GM23338 (cell line): ENCODE data around the gene SNORC. TPM values are rescaled to one million over a fixed set of nuclear protein-coding genes. Genes with fewer than 3 reads are reported as not detected.

ENCODE experiments used
- ATAC-seq: fragments of 200-7000 bp; cut with Tn5 transposase; 3 replicates; pipeline ENCODE4 v1.9.1; 2020
- DNase-seq: peaks from one replicate; pipeline ENCODE4 v3.0.0-alpha.2; 2015; ENCODE audit warnings: low spot score
- H2AFZ ChIP-seq: fragments of 200-600 bp; sonication (generic); 2 replicates; pipeline ENCODE4 v1.8.0; 2016; ENCODE audit warnings: antibody characterized with exemption, mild to moderate bottlenecking, moderate library complexity
- H3F3A ChIP-seq: fragments of 200-600 bp; sonication (generic); replicated peaks from 2 replicates; pipeline ENCODE4 v1.8.0; 2017; ENCODE audit warnings: antibody characterized with exemption, mixed run types, low read depth
- H3K27ac ChIP-seq: fragments of 200-600 bp; sonication (generic); 2 replicates; pipeline ENCODE4 v1.6.1; 2016; ENCODE audit warnings: low read depth
- H3K27me3 ChIP-seq: fragments of 200-600 bp; sonication (generic); 2 replicates; pipeline ENCODE4 v1.8.0; 2016; ENCODE audit warnings: mild to moderate bottlenecking, mixed run types, moderate library complexity; ENCODE audit not compliant: insufficient read depth
- H3K36me3 ChIP-seq: fragments of 200-600 bp; sonication (generic); 2 replicates; pipeline ENCODE4 v1.8.0; 2016; ENCODE audit warnings: mild to moderate bottlenecking; ENCODE audit not compliant: insufficient read depth
- H3K4me1 ChIP-seq: fragments of 200-600 bp; sonication (generic); 2 replicates; pipeline ENCODE4 v1.8.0; 2016; ENCODE audit warnings: mild to moderate bottlenecking, moderate library complexity; ENCODE audit not compliant: insufficient read depth
- H3K4me2 ChIP-seq: fragments of 200-600 bp; sonication (generic); 2 replicates; pipeline ENCODE4 v1.7.1; 2017; ENCODE audit warnings: mixed run types
- H3K4me3 ChIP-seq: fragments of 200-600 bp; sonication (generic); 2 replicates; pipeline ENCODE4 v1.6.1; 2016; ENCODE audit warnings: mixed run types
- H3K79me2 ChIP-seq: fragments of 200-600 bp; sonication (generic); replicated peaks from 2 replicates; pipeline ENCODE4 v1.8.0; 2017; ENCODE audit warnings: mild to moderate bottlenecking; ENCODE audit not compliant: insufficient read depth
- H3K9me2 ChIP-seq: fragments of 200-600 bp; sonication (generic); 2 replicates; pipeline ENCODE4 v1.8.0; 2017; ENCODE audit not compliant: insufficient read depth
- H4K20me1 ChIP-seq: fragments of 200-600 bp; sonication (generic); replicated peaks from 2 replicates; pipeline ENCODE4 v1.8.0; 2017; ENCODE audit warnings: mild to moderate bottlenecking; ENCODE audit not compliant: insufficient read depth
- H3K27ac Mint-ChIP-seq: 2 replicates; pipeline ENCODE4 v1.8.0; 2020; ENCODE audit warnings: inconsistent platforms, mild to moderate bottlenecking, moderate library complexity, mixed read lengths
- H3K27me3 Mint-ChIP-seq: 3 replicates; pipeline ENCODE4 v1.8.0; 2022; ENCODE audit warnings: low read depth, mild to moderate bottlenecking, moderate library complexity, mixed read lengths, inconsistent platforms; ENCODE audit not compliant: insufficient read depth, poor library complexity
- H3K36me3 Mint-ChIP-seq: 3 replicates; pipeline ENCODE4 v1.8.0; 2021; ENCODE audit warnings: low read depth, mild to moderate bottlenecking, inconsistent platforms, moderate library complexity, mixed read lengths
- H3K4me1 Mint-ChIP-seq: 3 replicates; pipeline ENCODE4 v1.8.0; 2020; ENCODE audit warnings: mild to moderate bottlenecking, inconsistent platforms, mixed read lengths
- H3K4me3 Mint-ChIP-seq: 3 replicates; pipeline ENCODE4 v1.8.0; 2021; ENCODE audit warnings: moderate library complexity, mild to moderate bottlenecking, inconsistent platforms, mixed read lengths
- H3K9me3 Mint-ChIP-seq: 3 replicates; pipeline ENCODE4 v1.8.0; 2020; ENCODE audit warnings: moderate library complexity, mild to moderate bottlenecking, inconsistent platforms, mixed read lengths
- EZH2 ChIP-seq: fragments of 200-600 bp; sonication (generic); IDR thresholded peaks from one replicate; pipeline ENCODE4 v1.8.0; 2017; ENCODE audit warnings: antibody characterized with exemption, mild to moderate bottlenecking, low read depth; ENCODE audit not compliant: unreplicated experiment
- EZH2phosphoT487 ChIP-seq: fragments of 200-600 bp; sonication (generic); IDR thresholded peaks from one replicate; pipeline ENCODE4 v1.8.1; 2018; ENCODE audit warnings: antibody characterized with exemption; ENCODE audit not compliant: unreplicated experiment
- JUNB ChIP-seq: IDR thresholded peaks from one replicate; pipeline ENCODE4 v1.6.1; 2016; ENCODE audit warnings: antibody characterized with exemption; ENCODE audit not compliant: unreplicated experiment
- NANOG ChIP-seq: IDR thresholded peaks from 2 replicates; pipeline ENCODE4 v1.6.1; 2016; ENCODE audit warnings: antibody characterized with exemption, borderline replicate concordance
- POLR2AphosphoS5 ChIP-seq: IDR thresholded peaks from 2 replicates; pipeline ENCODE4 v1.6.1; 2016; ENCODE audit warnings: antibody characterized with exemption, low read depth
- ZNF114 ChIP-seq: fragments of 250-450 bp; sonication (Bioruptor Pico); IDR thresholded peaks from 2 replicates; pipeline ENCODE4 v1.5.0; 2020; ENCODE audit warnings: mild to moderate bottlenecking, moderate library complexity
- polyA plus RNA-seq: library from polyadenylated mRNA; unstranded; fragments of >200 nt; fragmentation: Nextera tagmentation; extraction: Ambion mirVana; gene quantifications from 2 replicates; pipeline ENCODE4 v1.2.1, GENCODE V29; 2016
- total RNA-seq: library from RNA; depleted of rRNA; stranded (reverse); fragments of >200 nt; shearing (Covaris generic); gene quantifications from 2 replicates; pipeline ENCODE4 v1.2.3, GENCODE V29; 2014
- TF ChIP-seq, protein P1 (sequence below): IDR thresholded peaks from 2 replicates; pipeline ENCODE4 v1.6.1; 2016; ENCODE audit warnings: antibody characterized with exemption
- TF ChIP-seq, protein P2 (sequence below): fragments of 250-450 bp; sonication (Bioruptor Pico); IDR thresholded peaks from 2 replicates; pipeline ENCODE4 v1.5.0; 2020; ENCODE audit warnings: mild to moderate bottlenecking, moderate library complexity
- TF ChIP-seq, protein P3 (sequence below), 2 experiments: fragments of 200-600 bp in 1 of 2; sonication (generic) in 1 of 2; conservative IDR thresholded peaks; 2 replicates each; pipeline versions ENCODE4 v1.5.1 to v1.6.1; 2016 to 2017; ENCODE audit warnings: antibody characterized with exemption in 2 of 2, low read depth in 2 of 2, mild to moderate bottlenecking in 2 of 2, moderate library complexity in 1 of 2
- TF ChIP-seq, protein P4 (sequence below): IDR thresholded peaks from one replicate; pipeline ENCODE4 v1.6.1; 2018; ENCODE audit warnings: antibody characterized with exemption; ENCODE audit not compliant: unreplicated experiment

SNORC gene
- total and polyA plus RNA-seq, 2 experiments from 2014 or later, result 0.80 to 1.6 TPM

GRCh38 chr2:232829988-232830387 lies 40.1 kb upstream of the SNORC start:
- ATAC-seq, result no peak
- Histone ChIP-seq H3F3A (no peaks in the 10 kb centered on the region; the same call in 1 of the 2 replicates), H4K20me1 (peaks cover 7% of the 10 kb centered on the region; the same call in 1 of the 2 replicates), H3K4me3 (no peak overlapping the region), H3K4me2 (no peak overlapping the region), H3K36me3 (peaks cover 42% of the 10 kb centered on the region), H3K4me1 (no peaks in the 10 kb centered on the region), H3K9me2 (no peaks in the 10 kb centered on the region), H2AFZ (no peak overlapping the region), H3K27me3 (no peaks in the 10 kb centered on the region), H3K27ac (no peak overlapping the region), H3K79me2 (no peaks in the 10 kb centered on the region)
- no peaks in the 10 kb centered on the region for H3K4me1 Mint-ChIP-seq
- H3K9me3 Mint-ChIP-seq, result no peaks in the 10 kb centered on the region
- DNase-seq, result no peak
- H3K27ac Mint-ChIP-seq, result no peak overlapping the region
- H3K36me3 Mint-ChIP-seq, result peaks cover 36% of the 10 kb centered on the region
- H3K27me3 Mint-ChIP-seq, result peaks cover 3% of the 10 kb centered on the region
- TF ChIP-seq JUNB (no peak), EZH2 (no peak), ZNF114 (CRISPR knock-in tag) (no peak), POLR2AphosphoS5 (no peak), EZH2phosphoT487 (no peak), NANOG (no peak)
- TF ChIP-seq, protein P1, sequence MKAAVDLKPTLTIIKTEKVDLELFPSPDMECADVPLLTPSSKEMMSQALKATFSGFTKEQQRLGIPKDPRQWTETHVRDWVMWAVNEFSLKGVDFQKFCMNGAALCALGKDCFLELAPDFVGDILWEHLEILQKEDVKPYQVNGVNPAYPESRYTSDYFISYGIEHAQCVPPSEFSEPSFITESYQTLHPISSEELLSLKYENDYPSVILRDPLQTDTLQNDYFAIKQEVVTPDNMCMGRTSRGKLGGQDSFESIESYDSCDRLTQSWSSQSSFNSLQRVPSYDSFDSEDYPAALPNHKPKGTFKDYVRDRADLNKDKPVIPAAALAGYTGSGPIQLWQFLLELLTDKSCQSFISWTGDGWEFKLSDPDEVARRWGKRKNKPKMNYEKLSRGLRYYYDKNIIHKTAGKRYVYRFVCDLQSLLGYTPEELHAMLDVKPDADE, result no peak
- TF ChIP-seq, protein P2, sequence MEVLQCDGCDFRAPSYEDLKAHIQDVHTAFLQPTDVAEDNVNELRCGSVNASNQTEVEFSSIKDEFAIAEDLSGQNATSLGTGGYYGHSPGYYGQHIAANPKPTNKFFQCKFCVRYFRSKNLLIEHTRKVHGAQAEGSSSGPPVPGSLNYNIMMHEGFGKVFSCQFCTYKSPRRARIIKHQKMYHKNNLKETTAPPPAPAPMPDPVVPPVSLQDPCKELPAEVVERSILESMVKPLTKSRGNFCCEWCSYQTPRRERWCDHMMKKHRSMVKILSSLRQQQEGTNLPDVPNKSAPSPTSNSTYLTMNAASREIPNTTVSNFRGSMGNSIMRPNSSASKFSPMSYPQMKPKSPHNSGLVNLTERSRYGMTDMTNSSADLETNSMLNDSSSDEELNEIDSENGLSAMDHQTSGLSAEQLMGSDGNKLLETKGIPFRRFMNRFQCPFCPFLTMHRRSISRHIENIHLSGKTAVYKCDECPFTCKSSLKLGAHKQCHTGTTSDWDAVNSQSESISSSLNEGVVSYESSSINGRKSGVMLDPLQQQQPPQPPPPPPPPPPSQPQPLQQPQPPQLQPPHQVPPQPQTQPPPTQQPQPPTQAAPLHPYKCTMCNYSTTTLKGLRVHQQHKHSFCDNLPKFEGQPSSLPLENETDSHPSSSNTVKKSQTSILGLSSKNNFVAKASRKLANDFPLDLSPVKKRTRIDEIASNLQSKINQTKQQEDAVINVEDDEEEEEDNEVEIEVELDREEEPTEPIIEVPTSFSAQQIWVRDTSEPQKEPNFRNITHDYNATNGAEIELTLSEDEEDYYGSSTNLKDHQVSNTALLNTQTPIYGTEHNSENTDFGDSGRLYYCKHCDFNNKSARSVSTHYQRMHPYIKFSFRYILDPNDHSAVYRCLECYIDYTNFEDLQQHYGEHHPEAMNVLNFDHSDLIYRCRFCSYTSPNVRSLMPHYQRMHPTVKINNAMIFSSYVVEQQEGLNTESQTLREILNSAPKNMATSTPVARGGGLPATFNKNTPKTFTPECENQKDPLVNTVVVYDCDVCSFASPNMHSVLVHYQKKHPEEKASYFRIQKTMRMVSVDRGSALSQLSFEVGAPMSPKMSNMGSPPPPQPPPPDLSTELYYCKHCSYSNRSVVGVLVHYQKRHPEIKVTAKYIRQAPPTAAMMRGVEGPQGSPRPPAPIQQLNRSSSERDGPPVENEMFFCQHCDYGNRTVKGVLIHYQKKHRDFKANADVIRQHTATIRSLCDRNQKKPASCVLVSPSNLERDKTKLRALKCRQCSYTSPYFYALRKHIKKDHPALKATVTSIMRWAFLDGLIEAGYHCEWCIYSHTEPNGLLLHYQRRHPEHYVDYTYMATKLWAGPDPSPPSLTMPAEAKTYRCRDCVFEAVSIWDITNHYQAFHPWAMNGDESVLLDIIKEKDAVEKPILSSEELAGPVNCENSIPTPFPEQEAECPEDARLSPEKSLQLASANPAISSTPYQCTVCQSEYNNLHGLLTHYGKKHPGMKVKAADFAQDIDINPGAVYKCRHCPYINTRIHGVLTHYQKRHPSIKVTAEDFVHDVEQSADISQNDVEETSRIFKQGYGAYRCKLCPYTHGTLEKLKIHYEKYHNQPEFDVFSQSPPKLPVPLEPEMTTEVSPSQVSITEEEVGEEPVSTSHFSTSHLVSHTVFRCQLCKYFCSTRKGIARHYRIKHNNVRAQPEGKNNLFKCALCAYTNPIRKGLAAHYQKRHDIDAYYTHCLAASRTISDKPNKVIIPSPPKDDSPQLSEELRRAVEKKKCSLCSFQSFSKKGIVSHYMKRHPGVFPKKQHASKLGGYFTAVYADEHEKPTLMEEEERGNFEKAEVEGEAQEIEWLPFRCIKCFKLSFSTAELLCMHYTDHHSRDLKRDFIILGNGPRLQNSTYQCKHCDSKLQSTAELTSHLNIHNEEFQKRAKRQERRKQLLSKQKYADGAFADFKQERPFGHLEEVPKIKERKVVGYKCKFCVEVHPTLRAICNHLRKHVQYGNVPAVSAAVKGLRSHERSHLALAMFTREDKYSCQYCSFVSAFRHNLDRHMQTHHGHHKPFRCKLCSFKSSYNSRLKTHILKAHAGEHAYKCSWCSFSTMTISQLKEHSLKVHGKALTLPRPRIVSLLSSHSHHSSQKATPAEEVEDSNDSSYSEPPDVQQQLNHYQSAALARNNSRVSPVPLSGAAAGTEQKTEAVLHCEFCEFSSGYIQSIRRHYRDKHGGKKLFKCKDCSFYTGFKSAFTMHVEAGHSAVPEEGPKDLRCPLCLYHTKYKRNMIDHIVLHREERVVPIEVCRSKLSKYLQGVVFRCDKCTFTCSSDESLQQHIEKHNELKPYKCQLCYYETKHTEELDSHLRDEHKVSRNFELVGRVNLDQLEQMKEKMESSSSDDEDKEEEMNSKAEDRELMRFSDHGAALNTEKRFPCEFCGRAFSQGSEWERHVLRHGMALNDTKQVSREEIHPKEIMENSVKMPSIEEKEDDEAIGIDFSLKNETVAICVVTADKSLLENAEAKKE (CRISPR knock-in tag), result no peak
- TF ChIP-seq, protein P3, sequence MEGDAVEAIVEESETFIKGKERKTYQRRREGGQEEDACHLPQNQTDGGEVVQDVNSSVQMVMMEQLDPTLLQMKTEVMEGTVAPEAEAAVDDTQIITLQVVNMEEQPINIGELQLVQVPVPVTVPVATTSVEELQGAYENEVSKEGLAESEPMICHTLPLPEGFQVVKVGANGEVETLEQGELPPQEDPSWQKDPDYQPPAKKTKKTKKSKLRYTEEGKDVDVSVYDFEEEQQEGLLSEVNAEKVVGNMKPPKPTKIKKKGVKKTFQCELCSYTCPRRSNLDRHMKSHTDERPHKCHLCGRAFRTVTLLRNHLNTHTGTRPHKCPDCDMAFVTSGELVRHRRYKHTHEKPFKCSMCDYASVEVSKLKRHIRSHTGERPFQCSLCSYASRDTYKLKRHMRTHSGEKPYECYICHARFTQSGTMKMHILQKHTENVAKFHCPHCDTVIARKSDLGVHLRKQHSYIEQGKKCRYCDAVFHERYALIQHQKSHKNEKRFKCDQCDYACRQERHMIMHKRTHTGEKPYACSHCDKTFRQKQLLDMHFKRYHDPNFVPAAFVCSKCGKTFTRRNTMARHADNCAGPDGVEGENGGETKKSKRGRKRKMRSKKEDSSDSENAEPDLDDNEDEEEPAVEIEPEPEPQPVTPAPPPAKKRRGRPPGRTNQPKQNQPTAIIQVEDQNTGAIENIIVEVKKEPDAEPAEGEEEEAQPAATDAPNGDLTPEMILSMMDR (conservative IDR thresholded peaks at IDR 0.05; ENCODE audit: low read depth in 2 of 2), result no peak
- TF ChIP-seq, protein P4, sequence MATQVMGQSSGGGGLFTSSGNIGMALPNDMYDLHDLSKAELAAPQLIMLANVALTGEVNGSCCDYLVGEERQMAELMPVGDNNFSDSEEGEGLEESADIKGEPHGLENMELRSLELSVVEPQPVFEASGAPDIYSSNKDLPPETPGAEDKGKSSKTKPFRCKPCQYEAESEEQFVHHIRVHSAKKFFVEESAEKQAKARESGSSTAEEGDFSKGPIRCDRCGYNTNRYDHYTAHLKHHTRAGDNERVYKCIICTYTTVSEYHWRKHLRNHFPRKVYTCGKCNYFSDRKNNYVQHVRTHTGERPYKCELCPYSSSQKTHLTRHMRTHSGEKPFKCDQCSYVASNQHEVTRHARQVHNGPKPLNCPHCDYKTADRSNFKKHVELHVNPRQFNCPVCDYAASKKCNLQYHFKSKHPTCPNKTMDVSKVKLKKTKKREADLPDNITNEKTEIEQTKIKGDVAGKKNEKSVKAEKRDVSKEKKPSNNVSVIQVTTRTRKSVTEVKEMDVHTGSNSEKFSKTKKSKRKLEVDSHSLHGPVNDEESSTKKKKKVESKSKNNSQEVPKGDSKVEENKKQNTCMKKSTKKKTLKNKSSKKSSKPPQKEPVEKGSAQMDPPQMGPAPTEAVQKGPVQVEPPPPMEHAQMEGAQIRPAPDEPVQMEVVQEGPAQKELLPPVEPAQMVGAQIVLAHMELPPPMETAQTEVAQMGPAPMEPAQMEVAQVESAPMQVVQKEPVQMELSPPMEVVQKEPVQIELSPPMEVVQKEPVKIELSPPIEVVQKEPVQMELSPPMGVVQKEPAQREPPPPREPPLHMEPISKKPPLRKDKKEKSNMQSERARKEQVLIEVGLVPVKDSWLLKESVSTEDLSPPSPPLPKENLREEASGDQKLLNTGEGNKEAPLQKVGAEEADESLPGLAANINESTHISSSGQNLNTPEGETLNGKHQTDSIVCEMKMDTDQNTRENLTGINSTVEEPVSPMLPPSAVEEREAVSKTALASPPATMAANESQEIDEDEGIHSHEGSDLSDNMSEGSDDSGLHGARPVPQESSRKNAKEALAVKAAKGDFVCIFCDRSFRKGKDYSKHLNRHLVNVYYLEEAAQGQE, result no peak
- H3K4me3 Mint-ChIP-seq, result no peak overlapping the region
